HG03039 (cell line): ENCODE results near the gene SUCLG1.
"Not testable (repeated sequence)": the region's sequence is repeated elsewhere in the genome, so short reads cannot be mapped to it uniquely, and the experiment has no call there.

Experiments used
- ATAC-seq: cut with Tn5 transposase; IDR thresholded peaks from one replicate; pipeline ENCODE4 v1.9.1; 2021; ENCODE audit warnings: mild to moderate bottlenecking, moderate library complexity; ENCODE audit not compliant: unreplicated experiment

Gene SUCLG1

DNA sequence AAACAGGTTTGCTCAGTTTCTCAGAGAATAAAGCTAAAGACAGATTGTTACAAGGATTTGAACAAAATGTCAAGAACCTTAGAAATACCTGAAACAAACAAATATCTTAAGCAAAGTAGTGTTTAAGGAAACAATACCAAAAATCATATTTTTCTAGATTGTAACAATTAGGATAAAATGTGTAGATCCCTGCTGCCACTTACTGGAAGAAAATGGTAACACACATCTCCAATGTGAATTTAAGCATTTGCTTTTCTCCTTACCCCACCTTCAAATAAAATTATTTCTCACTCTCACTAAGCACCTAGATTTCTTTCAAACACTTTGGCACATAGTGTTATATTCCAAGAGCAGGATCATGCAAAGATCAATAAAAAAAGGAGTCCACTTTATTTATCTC, 34.9 kb downstream of the SUCLG1 start:
- ATAC-seq: no peak

DNA sequence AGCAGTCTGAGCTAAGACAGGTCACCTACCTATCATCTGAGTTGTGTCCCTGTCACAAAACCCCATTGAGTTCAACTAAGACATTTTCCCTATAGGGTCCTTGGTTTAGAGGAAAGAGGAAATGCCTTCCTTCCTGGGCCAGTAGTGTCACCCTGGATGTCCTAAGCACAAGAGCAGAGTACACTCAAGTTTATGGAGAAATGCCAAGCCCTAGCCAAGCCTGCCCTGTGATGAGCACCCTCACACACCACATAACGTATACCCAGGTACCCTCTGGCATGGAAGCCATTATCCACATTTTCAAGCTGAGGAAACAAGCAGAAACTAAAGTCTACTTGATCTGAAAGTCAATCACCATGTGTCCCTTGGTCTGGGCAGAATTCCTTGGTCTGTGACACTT, 37.3 kb downstream of the SUCLG1 start:
- ATAC-seq: no peak

DNA sequence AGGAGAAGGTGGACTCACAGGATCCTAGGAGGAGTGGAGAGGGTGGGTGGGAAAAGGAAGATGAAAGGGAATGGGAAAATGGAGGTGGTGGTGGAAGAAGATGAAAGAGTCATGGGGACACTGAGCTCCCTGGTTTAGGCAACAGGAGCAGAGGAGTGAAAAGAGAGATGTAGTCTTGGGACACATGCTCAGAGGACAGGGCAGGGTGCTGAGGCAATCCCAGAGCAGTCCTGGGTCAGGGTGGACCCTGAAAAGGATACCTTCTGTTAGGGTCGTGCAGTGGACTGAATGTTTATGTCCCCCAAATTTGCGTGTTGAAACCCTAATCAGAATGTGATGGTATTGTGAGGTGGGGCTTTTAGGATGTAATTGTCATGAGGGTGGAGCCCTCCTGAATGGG, 37.9 kb downstream of the SUCLG1 start:
- ATAC-seq: no peak

DNA sequence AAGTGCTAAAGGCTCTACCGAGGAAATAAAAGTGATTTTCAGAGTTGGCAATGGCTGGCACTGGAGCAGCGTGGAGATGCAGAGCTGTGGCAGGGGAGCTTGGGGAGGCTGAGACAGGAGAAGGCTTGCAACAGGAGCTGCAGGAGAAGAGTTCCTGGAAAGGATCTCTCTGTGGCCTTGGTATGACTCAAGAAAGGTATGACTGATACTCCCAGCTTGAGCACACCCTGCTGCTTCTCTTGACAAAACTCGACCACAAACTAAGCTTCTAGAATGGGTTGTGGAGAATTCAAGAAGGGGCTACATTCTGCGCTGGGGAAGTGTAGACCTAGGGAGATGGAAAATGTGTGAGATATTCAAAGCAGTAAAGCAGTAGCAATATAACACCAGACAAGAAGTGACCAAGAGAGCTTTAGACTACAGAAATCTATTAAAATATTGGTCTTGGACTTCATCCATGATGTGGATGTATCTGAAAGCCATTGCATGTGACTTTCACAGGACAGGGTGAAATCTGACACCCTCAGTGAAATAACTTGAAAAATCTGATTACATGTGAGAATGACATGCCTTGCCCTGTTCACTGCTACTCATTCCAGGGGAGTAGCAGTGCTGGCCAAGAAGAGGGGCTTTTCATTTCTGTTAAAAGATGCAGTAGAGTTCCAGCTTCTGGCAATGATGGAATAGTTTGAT, 41.5 kb downstream of the SUCLG1 start:
- no peak for ATAC-seq

DNA sequence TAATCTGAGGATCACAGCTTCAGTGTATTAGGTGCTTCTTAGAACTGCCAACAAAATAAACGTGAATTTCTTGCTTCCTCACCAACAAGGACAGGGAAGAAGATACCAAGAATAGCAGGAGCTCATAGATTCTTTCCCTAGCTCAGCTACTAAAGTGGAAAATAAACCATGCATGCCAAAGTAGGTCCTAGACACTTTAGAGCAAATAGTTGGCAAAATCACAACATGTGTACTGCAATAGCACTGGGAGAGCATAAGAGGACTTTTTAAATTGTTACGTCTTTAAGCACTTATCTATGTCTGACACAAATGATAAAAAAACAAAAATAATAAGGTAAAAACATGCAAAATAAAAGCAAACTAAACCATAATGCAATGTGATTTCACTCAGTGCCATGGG, 49.5 kb downstream of the SUCLG1 start:
- no peak for ATAC-seq

DNA sequence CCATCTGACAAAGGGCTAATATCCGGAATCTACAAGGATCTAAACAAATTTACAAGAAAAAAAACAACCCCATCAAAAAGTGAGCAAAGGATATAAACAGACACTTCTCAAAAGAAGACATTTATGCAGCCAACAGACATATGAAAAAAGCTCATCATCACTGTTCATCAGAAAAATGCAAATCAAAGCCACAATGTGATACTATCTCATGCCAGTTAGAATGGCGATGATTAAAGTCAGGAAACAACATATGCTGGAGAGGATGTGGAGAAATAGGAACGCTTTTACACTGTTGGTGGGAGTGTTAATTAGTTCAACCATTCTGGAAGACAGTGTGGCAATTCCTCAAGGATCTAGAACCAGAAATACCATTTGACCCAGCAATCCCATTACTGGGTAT, 57.0 kb downstream of the SUCLG1 start:
- not testable (repeated sequence) for ATAC-seq

DNA sequence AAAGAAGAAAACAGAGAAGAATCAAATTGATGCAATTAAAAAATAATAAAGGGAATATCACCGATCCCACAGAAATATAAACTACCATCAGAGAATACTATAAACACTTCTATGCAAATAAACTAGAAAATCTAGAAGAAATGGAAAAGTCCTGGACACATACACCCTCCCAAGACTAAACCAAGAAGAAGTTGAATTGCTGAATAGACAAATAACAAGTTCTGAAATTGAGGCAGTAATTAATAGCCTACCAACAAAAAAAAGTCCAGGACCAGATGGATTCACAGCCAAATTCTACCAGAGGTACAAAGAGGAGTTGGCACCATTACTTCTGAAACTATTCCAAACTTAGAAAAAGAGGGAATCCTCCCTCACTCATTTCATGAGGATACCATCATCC, 59.2 kb downstream of the SUCLG1 start:
- ATAC-seq: not testable (repeated sequence)

DNA sequence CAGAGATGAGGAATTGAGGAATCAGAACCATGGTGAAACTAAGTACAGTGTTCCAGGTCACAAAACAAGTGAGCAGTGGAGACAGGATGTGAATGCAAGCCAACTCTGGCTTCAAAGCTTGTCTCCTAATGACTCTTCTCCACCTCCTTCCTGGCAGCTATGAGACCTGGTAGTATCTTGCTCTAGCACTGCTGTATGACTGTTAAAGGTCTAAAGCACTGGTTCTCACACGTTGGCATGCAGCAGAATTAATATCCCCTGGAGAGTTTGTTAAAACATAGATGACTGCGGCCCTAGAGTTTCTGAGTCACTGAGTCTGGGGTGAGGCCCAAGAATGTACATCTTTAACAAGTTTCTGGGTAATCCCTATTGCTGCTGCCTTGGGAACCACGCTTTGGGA, 63.3 kb downstream of the SUCLG1 start:
- no peak for ATAC-seq

DNA sequence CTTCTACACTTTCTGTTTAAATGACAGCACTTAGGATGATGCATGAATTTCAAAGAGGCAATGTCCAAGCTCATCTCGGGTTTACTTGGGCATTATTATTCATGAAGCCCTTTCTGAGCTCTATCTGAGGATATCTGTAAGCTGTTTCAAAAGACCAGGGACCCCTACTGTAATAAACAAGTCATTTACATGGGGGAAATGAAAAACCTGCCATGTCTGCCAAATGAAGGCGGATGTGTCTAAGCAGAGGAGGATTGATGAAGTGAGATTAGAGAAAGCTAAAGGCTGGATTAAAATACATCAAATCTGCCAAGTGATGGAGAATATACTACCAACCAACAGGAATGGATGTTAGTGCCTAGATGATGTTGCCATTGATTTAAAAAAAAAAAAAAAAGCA, 64.5 kb downstream of the SUCLG1 start:
- no peak for ATAC-seq

DNA sequence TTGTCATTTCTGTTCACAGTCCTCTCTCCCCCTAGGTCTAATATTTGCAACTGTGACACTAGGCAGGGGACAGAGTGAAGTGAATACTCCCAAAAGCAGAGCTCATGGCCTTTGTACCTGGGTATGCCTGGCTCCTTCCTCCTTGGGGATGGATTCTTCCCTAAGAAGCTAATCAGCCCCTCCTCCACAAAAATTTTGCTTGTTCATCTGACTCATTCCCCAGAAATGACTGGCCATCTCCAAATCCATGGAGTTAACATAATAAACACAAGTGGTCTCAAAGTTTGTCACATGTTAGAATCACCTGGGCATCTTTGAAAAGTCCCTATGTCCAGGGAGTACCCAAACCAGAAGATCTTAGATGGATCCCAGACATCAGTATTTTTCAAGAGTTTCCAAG, 65.3 kb downstream of the SUCLG1 start:
- ATAC-seq: no peak

DNA sequence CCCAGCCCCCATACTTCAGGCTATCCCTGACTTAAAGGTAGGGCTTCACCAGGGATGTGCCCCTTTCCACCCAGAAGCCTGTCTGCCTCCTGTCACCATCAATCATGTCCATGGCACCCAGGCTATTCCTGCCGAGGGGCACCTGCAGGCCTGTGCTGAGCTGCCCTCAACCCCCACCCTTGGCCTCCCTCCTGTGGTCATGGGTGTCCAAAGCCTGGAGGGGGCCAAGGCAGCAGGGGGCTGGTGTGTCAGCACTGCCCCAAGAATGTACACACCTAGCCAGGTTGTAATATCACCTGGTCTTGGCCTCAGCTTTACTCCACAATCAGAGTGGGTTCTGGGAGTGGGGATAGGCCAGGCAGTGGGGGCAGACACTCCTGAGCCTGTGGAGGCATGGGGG, 69.3 kb downstream of the SUCLG1 start:
- no peak for ATAC-seq

DNA sequence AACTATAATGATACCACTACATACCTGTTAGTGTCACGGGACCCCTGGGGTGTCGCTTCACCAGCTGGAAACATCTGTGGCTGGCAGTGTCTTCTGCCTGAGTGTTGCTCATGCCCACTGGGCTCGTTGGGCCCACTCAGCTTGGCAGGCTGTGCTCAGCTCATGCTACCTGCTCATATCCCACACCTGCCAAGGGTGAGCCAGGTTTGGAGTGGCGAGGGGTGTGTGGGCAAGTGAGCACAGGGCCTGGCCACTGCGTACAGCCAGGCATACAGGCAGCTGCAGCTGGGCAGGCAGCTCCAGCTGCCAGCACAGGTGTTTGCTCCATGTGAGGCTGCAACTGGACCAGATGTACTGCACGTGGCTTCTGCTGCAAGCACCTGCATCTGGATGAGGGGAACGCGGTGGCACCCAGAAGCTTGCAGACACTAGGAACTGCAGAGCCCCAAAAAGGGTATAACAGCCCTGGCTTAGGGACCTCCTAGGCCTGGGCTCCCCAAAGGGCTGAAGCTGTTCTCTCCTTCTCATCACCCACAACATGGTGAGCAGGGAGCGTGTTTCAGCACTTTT, 70.1 kb downstream of the SUCLG1 start:
- ATAC-seq: no peak

DNA sequence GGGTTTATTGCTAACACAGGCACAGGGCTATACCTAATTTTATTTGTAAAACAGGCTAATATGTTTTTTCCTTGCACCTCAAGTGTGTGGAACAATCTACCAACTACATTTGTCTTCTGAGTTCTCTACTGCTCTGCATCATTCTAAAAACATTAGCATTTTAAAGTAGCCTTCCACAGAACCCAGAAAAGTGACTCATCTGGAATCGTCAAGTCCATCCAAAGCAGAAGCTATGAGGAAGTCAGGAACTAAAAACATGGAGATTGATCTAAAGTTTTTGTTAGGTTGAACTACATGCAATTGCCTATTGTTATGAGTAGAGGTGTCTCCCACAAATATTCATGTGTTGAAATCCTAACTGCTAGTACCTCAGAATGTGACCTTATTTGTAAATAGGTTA, 70.9 kb downstream of the SUCLG1 start:
- no peak for ATAC-seq

DNA sequence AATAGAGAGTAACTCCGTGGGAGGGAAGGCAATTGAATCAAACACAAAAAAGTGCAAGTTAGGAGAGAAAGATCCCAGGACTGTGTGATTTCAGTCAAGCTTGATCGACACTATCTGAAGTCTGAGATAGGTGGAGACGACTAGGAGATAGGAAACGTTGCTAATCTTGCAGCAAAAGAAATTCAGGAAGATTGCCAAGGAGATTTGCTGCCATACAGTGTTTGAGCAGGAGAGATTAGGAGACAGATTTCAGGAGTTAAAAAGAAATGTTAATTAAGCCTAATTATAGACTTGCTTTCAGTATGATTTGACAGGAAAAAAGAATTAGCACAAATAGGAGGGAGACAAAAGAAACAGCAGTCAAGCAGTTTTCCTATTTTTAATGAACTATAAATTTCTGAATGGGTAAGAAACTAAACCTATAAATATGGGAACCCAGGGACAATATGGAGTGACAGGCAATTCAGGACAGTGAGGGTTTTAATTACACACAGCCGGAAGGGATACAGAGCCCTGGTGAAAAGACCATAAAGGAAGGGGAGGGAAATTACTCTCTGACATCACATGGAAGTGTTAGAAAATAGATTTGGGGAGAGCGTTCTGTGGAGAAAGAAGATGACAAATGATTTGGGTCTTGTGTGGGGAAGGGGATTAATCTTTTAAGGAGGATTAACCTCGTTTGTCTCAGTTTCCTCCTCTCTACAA, 72.6 kb downstream of the SUCLG1 start:
- ATAC-seq: no peak

DNA sequence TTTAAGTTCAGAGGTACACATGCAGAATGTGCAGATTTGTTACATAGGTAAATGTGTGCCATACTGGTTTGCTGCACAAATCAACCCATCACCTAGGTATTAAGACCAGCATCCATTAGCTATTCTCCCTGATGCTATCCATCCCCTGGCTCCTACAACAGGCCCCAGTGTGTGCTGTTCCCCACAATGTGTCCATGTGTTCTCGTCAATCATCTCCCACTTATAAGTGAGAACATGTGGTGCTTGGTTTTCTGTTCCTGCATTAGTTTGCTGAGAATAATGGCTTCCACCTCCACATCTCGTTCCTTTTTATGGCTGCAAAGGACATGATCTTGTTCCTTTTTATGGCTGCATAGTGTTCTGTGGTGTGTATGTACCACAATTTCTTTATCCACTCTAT, 75.8 kb downstream of the SUCLG1 start:
- no peak for ATAC-seq

DNA sequence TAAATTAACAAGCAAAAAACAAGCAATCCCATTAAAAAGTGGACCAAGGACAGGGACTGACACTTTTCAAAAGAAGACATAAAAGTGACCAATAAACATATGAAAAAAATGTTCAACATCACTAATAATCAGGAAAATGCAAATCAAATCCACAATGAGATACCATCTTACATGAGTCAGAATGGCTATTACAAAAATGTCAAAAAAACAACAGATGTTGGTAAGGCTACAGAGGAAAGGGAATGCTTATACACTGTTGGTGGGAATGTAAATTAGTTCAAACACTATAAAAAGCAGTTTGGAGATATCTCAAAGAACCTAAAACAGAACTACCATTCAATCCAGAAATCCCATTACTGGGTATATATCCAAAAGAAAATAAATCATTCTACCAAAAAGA, 78.2 kb downstream of the SUCLG1 start:
- no peak for ATAC-seq

DNA sequence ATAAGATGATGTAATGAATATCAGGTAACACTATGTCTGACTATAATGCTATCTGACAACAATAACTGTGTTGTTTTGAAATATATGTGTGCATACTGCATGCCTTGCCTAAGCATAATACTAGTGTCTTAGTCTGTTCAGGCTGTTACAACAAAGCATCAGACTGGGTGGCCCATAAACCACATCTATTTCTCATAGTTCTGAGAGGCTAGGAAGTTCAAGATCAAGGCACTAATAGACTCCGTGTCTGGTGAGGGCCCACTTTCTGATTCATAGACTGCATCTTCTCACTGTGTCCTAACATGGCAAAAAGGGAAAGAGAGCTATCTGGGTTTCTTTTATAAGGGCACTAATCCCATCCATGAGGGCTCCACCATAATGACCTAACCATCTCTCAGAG, 80.1 kb downstream of the SUCLG1 start:
- ATAC-seq: no peak

DNA sequence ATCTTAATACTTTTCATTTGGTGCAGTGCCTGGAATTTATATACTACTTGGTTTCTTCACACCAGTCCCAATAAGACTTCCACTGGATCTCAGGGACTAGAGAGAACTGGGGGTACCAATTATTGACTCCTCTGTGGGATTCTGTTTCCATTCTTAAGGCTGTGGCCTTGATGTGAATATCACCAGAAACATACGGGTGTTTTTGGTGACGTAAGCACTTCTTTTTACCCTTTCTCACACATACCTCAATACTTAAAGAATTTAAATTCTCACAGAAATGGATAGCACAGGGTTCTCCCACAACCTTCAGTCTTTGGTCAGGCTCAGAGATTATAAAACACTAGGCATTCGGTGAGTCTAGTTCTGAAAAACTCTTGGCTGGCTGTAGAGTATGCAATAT, 84.1 kb downstream of the SUCLG1 start:
- ATAC-seq: no peak

DNA sequence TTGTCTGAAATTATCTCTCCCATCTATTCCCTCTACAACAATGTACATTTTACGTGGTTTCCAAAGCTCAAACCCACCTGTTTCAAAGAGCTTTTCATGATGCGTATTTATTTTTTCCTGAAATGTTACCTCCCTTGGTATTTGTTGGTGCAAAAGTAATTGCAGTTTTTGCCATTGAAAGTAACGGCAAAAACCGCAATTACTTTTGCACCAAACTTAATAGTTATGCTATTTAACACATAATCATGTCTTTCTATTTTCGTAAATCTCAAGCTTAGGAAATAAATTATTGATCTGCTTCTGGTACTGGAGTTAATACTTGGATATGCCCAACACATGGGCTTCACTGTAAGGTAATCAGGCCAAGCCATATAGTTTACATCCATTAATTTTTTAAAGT, 85.2 kb downstream of the SUCLG1 start:
- ATAC-seq: no peak
